Type B pancreatic cell (in vitro differentiated cells): Measurements from ENCODE around the gene PHLDA1. TPM values are rescaled to one million over a fixed set of nuclear protein-coding genes. Genes with fewer than 3 reads are reported as not detected.

ENCODE experiments used
- DNase-seq: peaks from one replicate; pipeline ENCODE4 v3.0.0; 2021; ENCODE audit warnings: mixed read lengths; ENCODE audit not compliant: unreplicated experiment; ENCODE audit errors: extremely low spot score
- H3K27ac Mint-ChIP-seq: 2 replicates; pipeline ENCODE4 v1.8.0; 2021; ENCODE audit warnings: mild to moderate bottlenecking, mixed read lengths
- H3K27me3 Mint-ChIP-seq: 2 replicates; pipeline ENCODE4 v1.8.0; 2021; ENCODE audit warnings: mixed read lengths
- H3K36me3 Mint-ChIP-seq: 2 replicates; pipeline ENCODE4 v1.8.0; 2021; ENCODE audit warnings: mixed read lengths
- H3K4me1 Mint-ChIP-seq: one replicate; pipeline ENCODE4 v1.8.0; 2021; ENCODE audit warnings: mixed read lengths; ENCODE audit not compliant: unreplicated experiment
- H3K4me3 Mint-ChIP-seq: 2 replicates; pipeline ENCODE4 v1.8.0; 2021; ENCODE audit warnings: mild to moderate bottlenecking, mixed read lengths
- H3K9me3 Mint-ChIP-seq: 2 replicates; pipeline ENCODE4 v1.8.0; 2021; ENCODE audit warnings: mixed read lengths
- total RNA-seq: library from RNA; stranded (reverse); gene quantifications from 2 replicates; pipeline ENCODE4 v1.2.1, GENCODE V29; 2021; ENCODE audit warnings: low replicate concordance
- TF ChIP-seq, protein P1 (sequence below): fragments of 200-600 bp; sonication (generic); conservative IDR thresholded peaks from 2 replicates; pipeline ENCODE4 v1.5.0; 2021; ENCODE audit warnings: antibody characterized with exemption, mild to moderate bottlenecking

The PHLDA1 gene
- total RNA-seq, 1 donor from 2014 or later = 67.5 TPM

GRCh38 chr12:76032043-76032981 lies 736 bp upstream of the PHLDA1 start:
- Mint-ChIP-seq H3K27ac (peak overlapping the region; percentile 94), H3K9me3 (no peaks in the 10 kb centered on the region), H3K36me3 (peaks cover 29% of the 10 kb centered on the region), H3K27me3 (no peaks in the 10 kb centered on the region), H3K4me3 (peak overlapping the region; percentile 94), H3K4me1 (peaks cover 36% of the 10 kb centered on the region)
- TF ChIP-seq, protein P1, sequence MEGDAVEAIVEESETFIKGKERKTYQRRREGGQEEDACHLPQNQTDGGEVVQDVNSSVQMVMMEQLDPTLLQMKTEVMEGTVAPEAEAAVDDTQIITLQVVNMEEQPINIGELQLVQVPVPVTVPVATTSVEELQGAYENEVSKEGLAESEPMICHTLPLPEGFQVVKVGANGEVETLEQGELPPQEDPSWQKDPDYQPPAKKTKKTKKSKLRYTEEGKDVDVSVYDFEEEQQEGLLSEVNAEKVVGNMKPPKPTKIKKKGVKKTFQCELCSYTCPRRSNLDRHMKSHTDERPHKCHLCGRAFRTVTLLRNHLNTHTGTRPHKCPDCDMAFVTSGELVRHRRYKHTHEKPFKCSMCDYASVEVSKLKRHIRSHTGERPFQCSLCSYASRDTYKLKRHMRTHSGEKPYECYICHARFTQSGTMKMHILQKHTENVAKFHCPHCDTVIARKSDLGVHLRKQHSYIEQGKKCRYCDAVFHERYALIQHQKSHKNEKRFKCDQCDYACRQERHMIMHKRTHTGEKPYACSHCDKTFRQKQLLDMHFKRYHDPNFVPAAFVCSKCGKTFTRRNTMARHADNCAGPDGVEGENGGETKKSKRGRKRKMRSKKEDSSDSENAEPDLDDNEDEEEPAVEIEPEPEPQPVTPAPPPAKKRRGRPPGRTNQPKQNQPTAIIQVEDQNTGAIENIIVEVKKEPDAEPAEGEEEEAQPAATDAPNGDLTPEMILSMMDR = no peak
- DNase-seq = no peak

DNA sequence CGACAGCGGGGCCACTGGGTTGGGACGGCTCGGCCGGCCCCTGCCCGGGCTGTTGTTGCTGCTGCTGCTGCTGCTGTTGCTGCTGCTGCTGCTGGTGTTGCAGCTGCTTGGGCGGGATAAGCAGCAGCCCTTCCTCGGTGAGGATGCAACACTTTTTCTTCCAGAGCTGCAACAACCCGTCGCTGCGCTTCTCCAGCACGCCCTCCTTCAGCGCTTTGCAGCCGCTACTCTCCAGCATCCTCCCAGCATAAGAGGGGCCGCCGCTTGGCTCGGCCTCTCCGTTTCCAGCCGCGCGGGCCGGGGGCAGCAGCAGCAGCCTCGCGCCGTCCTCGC lies 529 bp downstream of the PHLDA1 start:
- Mint-ChIP-seq H3K27me3 (no peaks in the 10 kb centered on the region), H3K4me3 (peak overlapping the region; percentile 94), H3K9me3 (no peaks in the 10 kb centered on the region), H3K4me1 (peaks cover 39% of the 10 kb centered on the region), H3K27ac (peak overlapping the region; percentile 86), H3K36me3 (peaks cover 33% of the 10 kb centered on the region)
- no peak for DNase-seq
- TF ChIP-seq, protein P1 = no peak

DNA sequence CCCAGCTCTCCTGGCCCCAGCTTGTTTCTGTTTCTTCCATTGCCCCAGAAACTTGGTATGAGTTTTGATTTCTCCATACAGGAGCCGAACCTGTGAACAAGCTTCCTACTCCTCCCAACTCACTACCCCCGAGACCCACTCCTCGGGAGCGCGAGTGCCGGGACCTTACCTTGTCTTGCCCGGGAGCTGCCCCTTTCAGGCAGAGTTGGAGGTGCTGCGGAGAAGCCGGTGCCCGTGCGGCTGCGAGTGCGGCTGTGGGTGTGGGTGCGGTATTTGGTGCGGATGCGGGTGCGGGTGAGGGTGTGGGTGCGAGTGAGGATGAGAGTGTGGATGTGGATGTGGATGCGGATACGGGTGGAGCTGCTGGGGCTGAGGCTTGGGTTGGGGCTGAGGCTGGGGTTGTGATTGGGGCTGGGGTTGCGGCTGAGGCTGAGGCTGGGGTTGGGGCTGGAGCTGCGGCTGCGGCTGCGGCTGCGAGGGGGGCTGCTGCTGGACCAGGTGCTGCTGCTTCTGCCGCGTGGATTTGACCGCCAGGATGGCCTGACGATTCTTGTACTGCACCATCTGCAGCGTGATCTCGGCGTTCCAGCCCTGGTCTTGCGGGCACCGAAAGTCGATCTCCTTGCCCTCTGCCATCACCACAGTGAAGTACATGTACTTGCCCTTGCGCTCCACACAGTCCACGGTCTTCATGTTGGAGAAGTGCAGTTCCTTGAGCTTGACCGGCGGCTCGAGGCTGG lies 1.1 kb downstream of the PHLDA1 start:
- peak overlapping the region; percentile 86 for H3K27ac Mint-ChIP-seq
- H3K4me1 Mint-ChIP-seq = peaks cover 40% of the 10 kb centered on the region
- peak overlapping the region; percentile 94 for H3K4me3 Mint-ChIP-seq
- TF ChIP-seq, protein P1 = no peak
- H3K27me3 Mint-ChIP-seq = no peaks in the 10 kb centered on the region
- DNase-seq = no peak
- H3K36me3 Mint-ChIP-seq = peaks cover 37% of the 10 kb centered on the region
- H3K9me3 Mint-ChIP-seq = no peaks in the 10 kb centered on the region

GRCh38 chr12:76029982-76030340 lies 1.6 kb downstream of the PHLDA1 start:
- Mint-ChIP-seq H3K27ac (peak overlapping the region; percentile 86), H3K27me3 (no peaks in the 10 kb centered on the region), H3K9me3 (no peaks in the 10 kb centered on the region), H3K4me1 (peaks cover 42% of the 10 kb centered on the region), H3K4me3 (peak overlapping the region; percentile 94), H3K36me3 (peaks cover 38% of the 10 kb centered on the region)
- TF ChIP-seq, protein P1 = no peak
- no peak for DNase-seq

- H3K27me3 Mint-ChIP-seq = no peaks in the 10 kb centered on the region
- DNase-seq = no peak
- peaks cover 34% of the 10 kb centered on the region for H3K4me1 Mint-ChIP-seq
- H3K36me3 Mint-ChIP-seq = peaks cover 33% of the 10 kb centered on the region
- H3K9me3 Mint-ChIP-seq = no peaks in the 10 kb centered on the region
- H3K4me3 Mint-ChIP-seq = peak overlapping the region; percentile 94
- TF ChIP-seq, protein P1 = no peak
- H3K27ac Mint-ChIP-seq = peak overlapping the region; percentile 86
Observed at GRCh38 chr12:76028571-76029277, 2.9 kb downstream of the PHLDA1 start.
